ENCODE measurements around the gene HGFAC.
"Not testable (repeated sequence)": the region's sequence is repeated elsewhere in the genome, so short reads cannot be mapped to it uniquely, and the experiment has no call there.

Gene HGFAC

GRCh38 chr4:3404546-3404945, 37.2 kb upstream of the HGFAC start:
- no peaks in the 10 kb centered on the region for H3K4me1 ChIP-seq (ENCODE audit: control insufficient read depth, insufficient read depth, low read length)

DNA sequence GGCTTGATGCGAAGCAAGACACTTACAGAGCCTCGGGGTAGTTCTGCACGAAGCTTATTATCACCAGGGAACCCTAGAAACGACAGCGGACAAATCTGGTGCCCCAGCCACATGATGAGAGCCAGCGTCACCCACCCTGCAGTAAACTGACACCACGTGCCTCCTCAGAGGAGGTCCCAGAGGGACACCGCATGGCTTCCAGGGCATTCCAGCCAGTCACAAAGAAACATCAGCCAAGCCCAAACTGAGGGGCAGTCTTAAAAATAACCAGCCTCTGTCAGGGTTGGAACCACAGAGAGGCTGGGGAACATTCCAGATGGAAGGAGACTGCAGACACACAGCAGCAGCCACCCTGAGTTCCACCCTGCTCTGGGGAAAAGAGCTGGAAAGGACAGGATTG, 36.6 kb upstream of the HGFAC start:
- Histone ChIP-seq H3K9me3 (ENCODE audit: control insufficient read depth in 2 of 2, low read length in 2 of 2) (no peaks in the 10 kb centered on the region), H3K9ac (ENCODE audit: low read length in 2 of 2) (no peak overlapping the region), H3K27me3 (ENCODE audit: control insufficient read depth in 1 of 2, insufficient read depth in 2 of 2, low read length in 2 of 2) (no peaks in the 10 kb centered on the region), H3K4me1 (ENCODE audit: control insufficient read depth, insufficient read depth, low read length) (no peaks in the 10 kb centered on the region), H3K36me3 (ENCODE audit: control insufficient read depth in 2 of 2, insufficient read depth in 2 of 2, low read length in 2 of 2) (no peaks in the 10 kb centered on the region), H3K4me3 (ENCODE audit: low read length in 2 of 2) (no peak overlapping the region), H3K27ac (ENCODE audit: low read length) (no peak overlapping the region)

More at GRCh38 chr4:3404546-3404945, 37.2 kb upstream of the HGFAC start:
- no peak overlapping the region for H3K4me3 ChIP-seq (ENCODE audit: low read length in 2 of 2)
- no peaks in the 10 kb centered on the region for H3K27me3 ChIP-seq (ENCODE audit: control insufficient read depth in 1 of 2, insufficient read depth in 2 of 2, low read length in 2 of 2)
- H3K36me3 ChIP-seq (ENCODE audit: control insufficient read depth in 2 of 2, insufficient read depth in 2 of 2, low read length in 2 of 2), result no peaks in the 10 kb centered on the region
- H3K9me3 ChIP-seq (ENCODE audit: control insufficient read depth in 2 of 2, low read length in 2 of 2), result no peaks in the 10 kb centered on the region
- no peak overlapping the region for H3K27ac ChIP-seq (ENCODE audit: low read length)
- no peak overlapping the region for H3K9ac ChIP-seq (ENCODE audit: low read length in 2 of 2)

DNA sequence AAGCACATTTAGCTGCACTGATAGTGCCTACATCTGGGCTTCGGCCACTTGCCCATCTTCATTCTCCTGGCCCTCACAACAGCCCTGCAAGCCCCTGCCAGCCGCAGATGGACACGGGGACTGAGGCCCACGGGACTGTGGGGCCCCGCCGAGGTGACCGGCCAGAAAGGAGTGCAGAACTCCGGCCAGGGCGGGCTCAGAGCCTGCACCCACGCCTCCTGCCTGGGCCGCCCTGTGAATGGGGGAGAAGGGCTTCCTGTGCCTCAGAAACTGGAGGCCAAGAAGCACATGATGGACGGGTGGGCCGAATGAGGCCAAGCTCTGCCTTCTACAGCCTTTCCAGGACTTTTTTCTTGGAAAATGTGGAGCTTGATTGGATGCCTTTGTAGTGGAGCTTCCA, 35.7 kb upstream of the HGFAC start:
- Histone ChIP-seq H3K9ac (ENCODE audit: low read length in 2 of 2) (no peak overlapping the region), H3K4me1 (ENCODE audit: control insufficient read depth, insufficient read depth, low read length) (no peaks in the 10 kb centered on the region), H3K9me3 (ENCODE audit: control insufficient read depth in 2 of 2, low read length in 2 of 2) (no peaks in the 10 kb centered on the region), H3K27ac (ENCODE audit: low read length) (no peak overlapping the region), H3K27me3 (ENCODE audit: control insufficient read depth in 1 of 2, insufficient read depth in 2 of 2, low read length in 2 of 2) (no peaks in the 10 kb centered on the region), H3K4me3 (ENCODE audit: low read length in 2 of 2) (no peak overlapping the region), H3K36me3 (ENCODE audit: control insufficient read depth in 2 of 2, insufficient read depth in 2 of 2, low read length in 2 of 2) (no peaks in the 10 kb centered on the region)

- Histone ChIP-seq H3K36me3 (ENCODE audit: control insufficient read depth in 2 of 2, insufficient read depth in 2 of 2, low read length in 2 of 2) (no peaks in the 10 kb centered on the region), H3K4me3 (ENCODE audit: low read length in 2 of 2) (no peak overlapping the region), H3K27me3 (ENCODE audit: control insufficient read depth in 1 of 2, insufficient read depth in 2 of 2, low read length in 2 of 2) (no peaks in the 10 kb centered on the region), H3K27ac (ENCODE audit: low read length) (no peak overlapping the region), H3K4me1 (ENCODE audit: control insufficient read depth, insufficient read depth, low read length) (no peaks in the 10 kb centered on the region), H3K9me3 (ENCODE audit: control insufficient read depth in 2 of 2, low read length in 2 of 2) (no peaks in the 10 kb centered on the region), H3K9ac (ENCODE audit: low read length in 2 of 2) (no peak overlapping the region)
Observed at GRCh38 chr4:3406431-3406830, 35.3 kb upstream of the HGFAC start.

- Histone ChIP-seq H3K36me3 (ENCODE audit: control insufficient read depth in 2 of 2, insufficient read depth in 2 of 2, low read length in 2 of 2) (no peaks in the 10 kb centered on the region), H3K4me3 (ENCODE audit: low read length in 2 of 2) (no peak overlapping the region), H3K9ac (ENCODE audit: low read length in 2 of 2) (no peak overlapping the region), H3K27me3 (ENCODE audit: control insufficient read depth in 1 of 2, insufficient read depth in 2 of 2, low read length in 2 of 2) (no peaks in the 10 kb centered on the region), H3K27ac (ENCODE audit: low read length) (no peak overlapping the region), H3K9me3 (ENCODE audit: control insufficient read depth in 2 of 2, low read length in 2 of 2) (no peaks in the 10 kb centered on the region), H3K4me1 (ENCODE audit: control insufficient read depth, insufficient read depth, low read length) (no peaks in the 10 kb centered on the region)
Observed at GRCh38 chr4:3407171-3407771, 34.5 kb upstream of the HGFAC start.

DNA sequence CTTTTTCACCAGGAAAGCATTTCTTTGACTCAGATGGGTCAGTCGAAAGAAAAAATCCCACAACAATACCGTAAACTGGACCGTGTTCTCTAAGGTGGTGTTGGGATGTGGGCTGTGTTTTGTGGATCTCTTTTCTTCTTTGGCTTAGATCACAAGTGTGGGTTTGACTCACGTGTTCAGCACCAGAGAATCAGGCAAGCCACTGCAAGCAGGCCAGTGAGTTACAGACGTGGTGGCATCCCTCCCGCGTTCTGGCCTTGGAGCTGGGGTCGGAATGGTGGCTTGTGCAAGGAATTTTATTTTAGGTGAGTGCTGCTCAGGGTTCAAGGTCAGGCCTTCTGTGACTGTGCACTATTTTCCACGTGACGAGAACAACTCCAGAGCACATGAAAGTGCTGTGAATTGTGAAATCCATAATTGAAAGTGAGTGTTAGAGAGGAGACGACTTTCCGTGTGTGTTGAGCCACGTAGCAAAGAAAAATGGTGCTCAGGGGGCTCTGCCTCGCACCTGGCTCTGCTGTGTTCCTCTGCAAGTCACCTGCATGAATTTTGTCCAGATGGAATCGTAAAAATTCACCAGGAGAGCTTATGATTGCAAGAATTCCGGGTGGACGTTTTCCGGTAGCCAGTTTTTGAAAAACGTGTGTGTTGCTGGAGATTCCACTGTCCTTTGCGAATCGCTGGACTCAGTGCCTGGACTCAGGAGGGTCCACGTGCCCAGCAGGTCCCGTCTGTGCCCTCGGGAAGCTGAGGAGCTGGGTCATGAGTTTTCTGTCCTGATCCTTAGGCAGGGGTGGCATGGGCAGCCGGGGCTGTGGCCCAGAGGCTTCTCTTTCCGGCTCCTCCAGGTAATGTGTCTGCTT, 33.6 kb upstream of the HGFAC start:
- H3K4me3 ChIP-seq (ENCODE audit: low read length in 2 of 2), result no peak overlapping the region
- no peaks in the 10 kb centered on the region for H3K27me3 ChIP-seq (ENCODE audit: control insufficient read depth in 1 of 2, insufficient read depth in 2 of 2, low read length in 2 of 2)
- H3K9me3 ChIP-seq (ENCODE audit: control insufficient read depth in 2 of 2, low read length in 2 of 2), result no peaks in the 10 kb centered on the region
- no peaks in the 10 kb centered on the region for H3K4me1 ChIP-seq (ENCODE audit: control insufficient read depth, insufficient read depth, low read length)
- H3K27ac ChIP-seq (ENCODE audit: low read length), result no peak overlapping the region
- no peaks in the 10 kb centered on the region for H3K36me3 ChIP-seq (ENCODE audit: control insufficient read depth in 2 of 2, insufficient read depth in 2 of 2, low read length in 2 of 2)
- H3K9ac ChIP-seq (ENCODE audit: low read length in 2 of 2), result no peak overlapping the region

GRCh38 chr4:3408793-3409330, 32.9 kb upstream of the HGFAC start:
- no peaks in the 10 kb centered on the region for H3K36me3 ChIP-seq (ENCODE audit: control insufficient read depth in 2 of 2, insufficient read depth in 2 of 2, low read length in 2 of 2)
- H3K4me3 ChIP-seq (ENCODE audit: low read length in 2 of 2), result no peak overlapping the region
- H3K27me3 ChIP-seq (ENCODE audit: control insufficient read depth in 1 of 2, insufficient read depth in 2 of 2, low read length in 2 of 2), result no peaks in the 10 kb centered on the region
- H3K4me1 ChIP-seq (ENCODE audit: control insufficient read depth, insufficient read depth, low read length), result no peaks in the 10 kb centered on the region
- H3K9me3 ChIP-seq (ENCODE audit: control insufficient read depth in 2 of 2, low read length in 2 of 2), result no peaks in the 10 kb centered on the region
- no peak overlapping the region for H3K27ac ChIP-seq (ENCODE audit: low read length)
- no peak overlapping the region for H3K9ac ChIP-seq (ENCODE audit: low read length in 2 of 2)

DNA sequence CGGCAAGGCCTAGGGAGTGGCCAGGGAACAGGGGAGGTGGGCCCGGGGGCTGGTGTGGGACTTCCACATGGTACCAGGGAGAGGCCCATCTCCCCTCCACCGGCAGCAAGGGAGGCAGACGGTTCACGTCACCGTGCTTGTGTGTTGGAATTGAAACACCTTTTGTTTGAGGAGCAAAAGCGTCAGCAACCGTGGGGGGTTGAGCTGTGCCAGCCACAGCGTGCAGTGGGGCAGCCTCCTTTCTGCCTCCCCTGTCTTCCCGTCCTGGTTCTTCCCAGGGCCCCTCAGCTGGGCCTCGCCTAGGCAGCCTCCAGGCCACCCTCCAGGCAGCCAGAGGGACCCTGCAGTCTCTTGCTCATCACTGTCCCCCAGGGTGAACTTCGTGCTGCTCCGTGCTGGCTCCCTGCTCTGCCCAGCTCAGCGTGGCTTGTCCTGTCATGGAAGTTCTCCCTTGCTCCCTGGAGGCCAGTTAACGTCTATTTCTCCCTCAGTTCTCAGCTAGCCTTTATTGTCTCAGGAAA, 32.1 kb upstream of the HGFAC start:
- no peaks in the 10 kb centered on the region for H3K9me3 ChIP-seq (ENCODE audit: control insufficient read depth in 2 of 2, low read length in 2 of 2)
- H3K27me3 ChIP-seq (ENCODE audit: control insufficient read depth in 1 of 2, insufficient read depth in 2 of 2, low read length in 2 of 2), result no peaks in the 10 kb centered on the region
- H3K4me1 ChIP-seq (ENCODE audit: control insufficient read depth, insufficient read depth, low read length), result no peaks in the 10 kb centered on the region
- no peak overlapping the region for H3K9ac ChIP-seq (ENCODE audit: low read length in 2 of 2)
- H3K27ac ChIP-seq (ENCODE audit: low read length), result no peak overlapping the region
- H3K4me3 ChIP-seq (ENCODE audit: low read length in 2 of 2), result no peak overlapping the region
- H3K36me3 ChIP-seq (ENCODE audit: control insufficient read depth in 2 of 2, insufficient read depth in 2 of 2, low read length in 2 of 2), result no peaks in the 10 kb centered on the region

GRCh38 chr4:3410401-3411135, 31.2 kb upstream of the HGFAC start:
- no peaks in the 10 kb centered on the region for H3K36me3 ChIP-seq (ENCODE audit: control insufficient read depth in 2 of 2, insufficient read depth in 2 of 2, low read length in 2 of 2)

DNA sequence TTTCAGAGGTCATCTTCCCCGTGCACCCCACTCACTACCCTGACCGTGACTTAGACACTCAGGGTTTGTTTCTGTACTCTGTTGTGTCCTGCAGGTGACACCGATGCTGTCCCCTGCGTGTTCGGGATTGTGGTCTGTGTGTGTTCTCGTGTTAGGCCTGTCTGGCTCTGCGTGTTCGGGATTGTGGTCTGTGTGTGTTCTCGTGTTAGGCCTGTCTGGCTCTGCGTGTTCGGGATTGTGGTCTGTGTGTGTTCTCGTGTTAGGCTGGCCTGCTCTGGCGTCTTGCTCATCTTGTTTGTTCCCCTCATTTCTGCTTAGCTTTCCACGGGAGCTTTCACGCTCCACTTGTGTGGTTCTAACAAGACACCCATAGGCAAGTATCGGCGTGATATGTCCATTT, 30.6 kb upstream of the HGFAC start:
- not testable (repeated sequence) for H3K27ac ChIP-seq (ENCODE audit: low read length); H3K9me3 ChIP-seq (ENCODE audit: control insufficient read depth in 2 of 2, low read length in 2 of 2); H3K4me1 ChIP-seq (ENCODE audit: control insufficient read depth, insufficient read depth, low read length); H3K4me3 ChIP-seq (ENCODE audit: low read length in 2 of 2); H3K27me3 ChIP-seq (ENCODE audit: control insufficient read depth in 1 of 2, insufficient read depth in 2 of 2, low read length in 2 of 2); H3K9ac ChIP-seq (ENCODE audit: low read length in 2 of 2); H3K36me3 ChIP-seq (ENCODE audit: control insufficient read depth in 2 of 2, insufficient read depth in 2 of 2, low read length in 2 of 2)

More at GRCh38 chr4:3410401-3411135, 31.2 kb upstream of the HGFAC start:
- Histone ChIP-seq H3K4me3 (ENCODE audit: low read length in 2 of 2) (no peak overlapping the region), H3K9me3 (ENCODE audit: control insufficient read depth in 2 of 2, low read length in 2 of 2) (no peaks in the 10 kb centered on the region), H3K4me1 (ENCODE audit: control insufficient read depth, insufficient read depth, low read length) (no peaks in the 10 kb centered on the region), H3K27ac (ENCODE audit: low read length) (no peak overlapping the region), H3K9ac (ENCODE audit: low read length in 2 of 2) (no peak overlapping the region), H3K27me3 (ENCODE audit: control insufficient read depth in 1 of 2, insufficient read depth in 2 of 2, low read length in 2 of 2) (no peaks in the 10 kb centered on the region)

Data from stomach smooth muscle (tissue), 2 donors.